ENCODE measurements around the gene DHX15.

DNA sequence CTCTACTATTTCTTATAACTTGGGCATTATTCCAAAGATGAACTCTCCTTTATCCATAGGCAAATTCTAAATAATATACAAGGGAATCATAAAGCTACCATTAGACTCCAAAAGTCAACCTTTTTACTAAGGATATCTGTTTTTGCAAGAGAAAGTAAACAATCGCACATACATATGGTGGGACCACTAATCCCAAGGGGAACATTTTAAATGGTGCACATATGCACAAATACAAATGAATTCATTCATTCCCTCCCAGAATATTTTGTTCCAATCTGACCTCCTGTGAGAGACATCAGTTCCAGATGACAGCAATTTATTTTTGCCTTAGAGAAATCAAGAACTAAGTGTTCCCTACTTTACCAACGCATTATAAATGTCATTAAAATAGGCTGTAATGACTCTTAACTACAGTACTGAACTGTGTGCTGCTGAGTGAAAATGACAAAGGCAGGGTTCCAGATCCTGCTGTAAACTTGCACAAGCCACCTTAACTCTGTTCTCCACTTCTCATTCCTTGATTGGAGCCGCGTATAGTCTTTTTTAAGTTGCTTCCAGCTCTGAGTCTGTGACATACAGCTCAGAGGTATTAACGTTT lies 2.0 kb downstream of the DHX15 start:
- TF ChIP-seq CTCF (conservative IDR thresholded peaks at IDR 0.05): no peak
- TF ChIP-seq EZH2 (IDR thresholded peaks at IDR 0.05; ENCODE audit: low read depth): no peak
